Mesendoderm (in vitro differentiated cells): ENCODE data around the gene NT5DC4.

Source experiments
- DNase-seq: peaks from one replicate; pipeline ENCODE4 v3.0.0; 2013
- H2AK5ac ChIP-seq: 2 replicates; pipeline ENCODE4 v1.6.1; 2013; ENCODE audit warnings: low read length, inconsistent platforms
- H2BK120ac ChIP-seq: 2 replicates; pipeline ENCODE4 v1.6.1; 2013; ENCODE audit warnings: low read depth, mild to moderate bottlenecking, low read length, moderate library complexity, mixed read lengths
- H2BK15ac ChIP-seq: replicated peaks from 2 replicates; pipeline ENCODE4 v1.6.1; 2013; ENCODE audit warnings: low read depth, mild to moderate bottlenecking, moderate library complexity
- H2BK5ac ChIP-seq: 2 replicates; pipeline ENCODE4 v1.6.1; 2013; ENCODE audit warnings: low read length, inconsistent platforms
- H3K18ac ChIP-seq: 2 replicates; pipeline ENCODE4 v1.6.1; 2013; ENCODE audit warnings: mild to moderate bottlenecking, low read length, mixed read lengths
- H3K23ac ChIP-seq: one replicate; pipeline ENCODE4 v1.6.1; 2013; ENCODE audit warnings: low read length
- H3K27ac ChIP-seq: 2 replicates; pipeline ENCODE4 v1.5.1; 2013; ENCODE audit warnings: low read depth, mild to moderate bottlenecking, inconsistent platforms, low read length, moderate library complexity
- H3K27me3 ChIP-seq: 2 replicates; pipeline ENCODE4 v1.6.1; 2013; ENCODE audit warnings: low read length, control low read depth, mild to moderate bottlenecking, inconsistent platforms; ENCODE audit not compliant: insufficient read depth, poor library complexity
- H3K36me3 ChIP-seq: 2 replicates; pipeline ENCODE4 v1.6.1; 2013; ENCODE audit warnings: low read length, inconsistent platforms; ENCODE audit not compliant: control insufficient read depth, insufficient read depth
- H3K4ac ChIP-seq: one replicate; pipeline ENCODE4 v1.6.1; 2013; ENCODE audit warnings: low read depth, mild to moderate bottlenecking, low read length, moderate library complexity
- H3K4me1 ChIP-seq: 2 replicates; pipeline ENCODE4 v1.6.1; 2013; ENCODE audit warnings: low read depth, low read length, inconsistent platforms; ENCODE audit not compliant: control insufficient read depth
- H3K4me2 ChIP-seq: 2 replicates; pipeline ENCODE4 v1.6.1; 2013; ENCODE audit warnings: low read length
- H3K4me3 ChIP-seq: 2 replicates; pipeline ENCODE4 v1.5.1; 2013; ENCODE audit warnings: mild to moderate bottlenecking, low read length
- H3K56ac ChIP-seq: one replicate; pipeline ENCODE4 v1.6.1; 2013; ENCODE audit warnings: low read length
- H3K79me1 ChIP-seq: 2 replicates; pipeline ENCODE4 v1.6.1; 2013; ENCODE audit warnings: low read length, inconsistent platforms
- H3K79me2 ChIP-seq: 2 replicates; pipeline ENCODE4 v1.6.1; 2013; ENCODE audit warnings: mild to moderate bottlenecking, low read length; ENCODE audit not compliant: control insufficient read depth, insufficient read depth
- H3K9ac ChIP-seq: 2 replicates; pipeline ENCODE4 v1.6.1; 2013; ENCODE audit warnings: low read length, inconsistent platforms
- H4K5ac ChIP-seq: one replicate; pipeline ENCODE4 v1.6.1; 2013; ENCODE audit warnings: low read length
- H4K8ac ChIP-seq: one replicate; pipeline ENCODE4 v1.6.1; 2013; ENCODE audit warnings: low read depth, mild to moderate bottlenecking, control low read depth, low read length, moderate library complexity
- WGBS: extraction: QIAGEN DNeasy Blood & Tissue Kit; methylation state at CpG from one replicate; pipeline ENCODE4 v1.1.7; 2013; ENCODE audit warnings: low lambda C conversion rate, missing lambda C conversion rate; ENCODE audit not compliant: insufficient coverage; ENCODE audit errors: extremely low coverage; 5-methylcytosine and 5-hydroxymethylcytosine counted together

NT5DC4 gene

GRCh38 chr2:112687522-112687921 is 33.3 kb upstream of the NT5DC4 start:
- Histone ChIP-seq H2AK5ac (no peak overlapping the region), H3K9ac (no peak overlapping the region), H3K4me2 (no peak overlapping the region), H3K18ac (no peak overlapping the region), H3K23ac (no peak overlapping the region), H3K4me3 (no peak overlapping the region), H3K36me3 (no peaks in the 10 kb centered on the region), H3K79me1 (no peaks in the 10 kb centered on the region), H3K27me3 (no peaks in the 10 kb centered on the region), H4K5ac (no peak overlapping the region), H3K27ac (no peak overlapping the region), H2BK15ac (no peak overlapping the region), H3K4ac (no peak overlapping the region), H3K56ac (no peak overlapping the region), H2BK120ac (no peak overlapping the region), H3K4me1 (peaks cover 10% of the 10 kb centered on the region), H2BK5ac (no peak overlapping the region), H4K8ac (no peak overlapping the region), H3K79me2 (no peaks in the 10 kb centered on the region)
- no CpG with 5 or more reads among the region's 6 CpGs for WGBS
- no peak for DNase-seq

DNA sequence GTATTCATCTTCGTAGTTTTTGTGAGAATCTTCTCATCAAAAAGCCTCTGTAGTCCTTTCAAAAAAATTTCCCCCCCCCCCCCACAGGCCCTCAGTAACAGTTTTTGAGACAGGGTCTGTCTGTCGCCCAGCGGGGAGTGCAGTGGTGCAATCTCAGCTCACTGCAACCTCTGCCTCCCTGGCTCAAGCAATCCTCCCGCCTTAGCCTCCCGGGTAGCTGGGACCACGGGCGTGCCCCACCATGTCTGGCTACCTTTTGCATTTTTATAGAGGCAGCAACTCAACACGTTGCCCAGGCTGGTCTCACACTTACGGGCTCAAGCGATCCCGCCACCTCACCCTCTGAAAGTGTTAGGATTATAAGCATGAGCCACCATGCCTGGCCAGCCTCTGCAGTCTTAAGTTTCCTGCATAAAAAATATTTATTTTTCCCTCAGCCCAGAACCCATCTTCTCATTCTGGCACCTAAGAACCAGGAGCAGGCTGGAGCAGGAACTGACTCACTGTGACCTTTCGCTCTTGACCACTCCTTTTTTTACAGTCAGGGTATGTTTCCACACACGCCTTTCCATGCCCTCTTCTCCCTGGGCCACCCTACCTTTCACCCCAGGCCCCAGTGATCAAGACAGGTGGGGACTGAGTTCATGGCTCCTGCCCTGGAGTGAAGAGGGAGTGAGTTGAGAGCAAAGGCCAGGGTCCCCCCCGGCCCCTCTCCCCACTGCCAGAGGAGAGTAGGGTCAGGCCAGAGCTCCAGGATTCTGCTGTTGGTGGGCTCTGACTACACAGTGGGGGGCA is 32.5 kb upstream of the NT5DC4 start:
- Histone ChIP-seq H3K79me1 (no peaks in the 10 kb centered on the region), H2BK120ac (no peak overlapping the region), H3K4me2 (no peak overlapping the region), H3K27me3 (no peaks in the 10 kb centered on the region), H3K36me3 (no peaks in the 10 kb centered on the region), H3K27ac (no peak overlapping the region), H3K4ac (no peak overlapping the region), H3K18ac (no peak overlapping the region), H3K4me3 (no peak overlapping the region), H3K4me1 (peaks cover 9% of the 10 kb centered on the region), H3K56ac (no peak overlapping the region), H3K23ac (no peak overlapping the region), H3K79me2 (no peaks in the 10 kb centered on the region), H4K8ac (no peak overlapping the region), H4K5ac (no peak overlapping the region), H3K9ac (no peak overlapping the region), H2BK5ac (no peak overlapping the region), H2BK15ac (no peak overlapping the region), H2AK5ac (no peak overlapping the region)
- no CpG with 5 or more reads among the region's 14 CpGs for WGBS
- no peak for DNase-seq

GRCh38 chr2:112690853-112691401 is 29.9 kb upstream of the NT5DC4 start:
- Histone ChIP-seq H3K4me1 (no peaks in the 10 kb centered on the region), H3K27me3 (no peaks in the 10 kb centered on the region), H3K4ac (no peak overlapping the region), H3K79me1 (no peaks in the 10 kb centered on the region), H2BK5ac (no peak overlapping the region), H4K5ac (no peak overlapping the region), H4K8ac (no peak overlapping the region), H2AK5ac (no peak overlapping the region), H3K9ac (no peak overlapping the region), H2BK15ac (no peak overlapping the region), H3K4me2 (no peak overlapping the region), H3K27ac (no peak overlapping the region), H2BK120ac (no peak overlapping the region), H3K79me2 (no peaks in the 10 kb centered on the region), H3K4me3 (no peak overlapping the region), H3K56ac (no peak overlapping the region), H3K23ac (no peak overlapping the region), H3K36me3 (no peaks in the 10 kb centered on the region), H3K18ac (no peak overlapping the region)
- peak; percentile 71 for DNase-seq
- no CpG with 5 or more reads among the region's 9 CpGs for WGBS

DNA sequence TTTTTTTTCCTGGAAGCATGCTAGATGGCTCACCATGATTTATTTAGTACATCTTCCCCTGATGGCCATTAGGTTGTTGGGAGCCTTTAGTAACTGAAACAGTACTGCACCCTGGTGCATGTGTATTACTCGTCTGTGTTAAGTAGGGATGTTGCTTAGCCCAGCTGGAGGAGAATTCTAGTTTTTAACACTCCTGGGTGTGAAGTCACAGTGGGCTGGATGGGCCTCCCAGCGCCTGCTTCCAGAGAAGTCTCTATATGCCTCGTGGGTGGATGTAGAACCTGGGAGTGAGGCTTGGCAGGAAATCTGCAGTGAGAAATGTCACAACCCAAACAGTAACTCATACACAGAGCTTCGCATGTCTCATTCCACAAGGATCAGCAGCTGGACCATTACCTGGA is 28.9 kb upstream of the NT5DC4 start:
- Histone ChIP-seq H3K9ac (no peak overlapping the region), H3K4ac (no peak overlapping the region)

DNA sequence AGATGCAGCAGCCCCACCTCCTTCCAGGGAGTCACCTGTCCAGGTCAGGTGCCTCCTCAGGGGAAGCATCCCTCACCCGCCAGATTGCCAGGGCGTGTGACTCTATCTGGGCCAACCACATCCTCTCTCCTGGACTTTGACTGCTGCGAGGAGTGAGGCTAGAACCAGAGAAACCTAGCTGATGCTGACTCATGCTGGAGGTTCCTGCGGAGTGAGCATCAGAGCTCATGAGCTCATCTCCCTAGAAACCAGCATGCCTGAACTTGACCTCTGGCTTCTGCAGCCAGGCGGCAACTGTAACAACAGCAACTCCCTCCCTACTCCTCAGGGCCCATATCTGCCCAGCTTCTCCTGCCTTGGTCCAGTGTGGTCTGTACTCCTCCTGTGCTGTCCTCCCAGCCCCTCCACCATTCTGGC is 28.3 kb upstream of the NT5DC4 start:
- Histone ChIP-seq H3K79me2 (no peaks in the 10 kb centered on the region), H2BK5ac (no peak overlapping the region), H3K23ac (no peak overlapping the region), H2AK5ac (no peak overlapping the region), H4K5ac (no peak overlapping the region), H3K18ac (no peak overlapping the region), H3K4me2 (no peak overlapping the region), H3K36me3 (no peaks in the 10 kb centered on the region), H3K56ac (peak overlapping the region; percentile 62), H2BK120ac (no peak overlapping the region), H2BK15ac (no peak overlapping the region), H3K27me3 (no peaks in the 10 kb centered on the region), H3K4ac (no peak overlapping the region), H3K4me1 (no peaks in the 10 kb centered on the region), H3K27ac (no peak overlapping the region), H3K4me3 (no peak overlapping the region), H3K79me1 (no peaks in the 10 kb centered on the region), H4K8ac (no peak overlapping the region), H3K9ac (no peak overlapping the region)
- WGBS, result no CpG with 5 or more reads among the region's 5 CpGs
- peak; percentile 98 for DNase-seq

More for the DNA sequence above, 28.9 kb upstream of the NT5DC4 start:
- H3K27ac ChIP-seq, result no peak overlapping the region
- no peaks in the 10 kb centered on the region for H3K27me3 ChIP-seq
- H3K4me3 ChIP-seq, result no peak overlapping the region
- no peak overlapping the region for H3K4me2 ChIP-seq
- H3K79me2 ChIP-seq, result no peaks in the 10 kb centered on the region
- H2AK5ac ChIP-seq, result no peak overlapping the region
- H3K18ac ChIP-seq, result no peak overlapping the region
- no peaks in the 10 kb centered on the region for H3K4me1 ChIP-seq
- no peaks in the 10 kb centered on the region for H3K79me1 ChIP-seq
- no peaks in the 10 kb centered on the region for H3K36me3 ChIP-seq
- no peak overlapping the region for H2BK15ac ChIP-seq
- no peak overlapping the region for H4K5ac ChIP-seq
- no peak overlapping the region for H4K8ac ChIP-seq
- no peak overlapping the region for H2BK5ac ChIP-seq
- H3K56ac ChIP-seq, result no peak overlapping the region
- DNase-seq, result no peak
- H3K23ac ChIP-seq, result no peak overlapping the region
- H2BK120ac ChIP-seq, result no peak overlapping the region
- no CpG with 5 or more reads among the region's 4 CpGs for WGBS
